Activated naive CD4-positive, alpha-beta T cell treated with Interleukin-2 at 50 U/mL for 16 hours (primary cell): ENCODE results near the gene MREG.
"Not testable (repeated sequence)": the region's sequence is repeated elsewhere in the genome, so short reads cannot be mapped to it uniquely, and the experiment has no call there.

Experiments
- DNase-seq: peaks from one replicate; pipeline ENCODE4 v3.0.0-alpha.2; 2020

The MREG gene

DNA sequence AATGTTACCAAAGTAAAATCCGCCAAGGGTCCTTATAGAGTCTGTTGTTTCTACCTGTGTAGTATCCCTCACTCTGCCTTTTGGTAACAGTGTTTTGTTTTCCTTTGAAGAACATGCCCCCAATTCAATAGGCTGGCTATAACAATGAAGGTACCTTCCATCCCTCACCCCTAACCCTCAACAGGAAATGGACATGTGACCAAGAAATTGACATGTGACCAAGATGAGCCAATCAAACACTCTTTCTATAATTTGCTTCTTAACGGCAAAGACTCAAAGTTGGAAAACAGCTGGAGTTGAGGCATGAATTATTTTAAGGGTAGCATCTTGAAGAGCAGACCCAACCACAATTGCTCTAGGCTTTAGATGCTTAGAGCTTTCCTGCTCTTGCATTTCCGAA is 5.4 kb upstream of the MREG start:
- DNase-seq = no peak

DNA sequence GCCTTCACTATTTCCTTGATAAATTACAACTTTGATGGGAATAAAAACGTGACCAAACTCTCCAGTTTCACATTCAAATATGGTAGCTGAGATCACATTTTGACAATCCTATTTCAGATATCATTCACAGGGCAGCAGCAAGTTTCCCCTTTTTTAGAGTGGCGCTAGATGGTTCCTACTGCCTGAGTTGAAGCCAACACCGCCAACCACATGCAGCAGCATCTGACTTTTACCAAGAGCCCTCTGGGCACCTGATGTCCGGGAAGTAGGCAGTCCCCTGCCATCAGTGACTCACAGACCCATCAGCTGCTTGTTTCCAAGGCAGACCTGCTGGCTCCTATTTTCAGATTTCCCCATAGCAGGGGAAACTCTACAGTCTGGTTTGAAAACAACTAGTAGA is 4.0 kb upstream of the MREG start:
- peak; percentile 43 for DNase-seq

DNA sequence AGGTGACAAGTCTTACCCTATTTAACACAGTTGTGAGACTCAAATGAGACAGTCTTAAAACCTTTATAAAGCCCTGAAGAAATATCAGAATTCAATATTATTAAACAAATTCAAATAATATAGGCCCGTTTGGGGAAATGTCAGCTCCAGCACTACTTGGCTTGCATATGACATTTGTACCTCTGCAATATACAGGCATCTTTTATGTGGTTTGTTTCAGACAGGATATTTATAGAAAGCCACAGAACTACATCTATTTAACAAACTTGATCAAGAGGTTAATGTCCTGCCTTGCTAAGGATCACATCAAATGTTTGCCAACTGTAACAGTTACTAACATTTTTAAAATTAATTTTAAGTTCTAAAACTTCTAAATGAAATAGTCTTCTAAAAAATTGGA is 3.2 kb upstream of the MREG start:
- DNase-seq = no peak

DNA sequence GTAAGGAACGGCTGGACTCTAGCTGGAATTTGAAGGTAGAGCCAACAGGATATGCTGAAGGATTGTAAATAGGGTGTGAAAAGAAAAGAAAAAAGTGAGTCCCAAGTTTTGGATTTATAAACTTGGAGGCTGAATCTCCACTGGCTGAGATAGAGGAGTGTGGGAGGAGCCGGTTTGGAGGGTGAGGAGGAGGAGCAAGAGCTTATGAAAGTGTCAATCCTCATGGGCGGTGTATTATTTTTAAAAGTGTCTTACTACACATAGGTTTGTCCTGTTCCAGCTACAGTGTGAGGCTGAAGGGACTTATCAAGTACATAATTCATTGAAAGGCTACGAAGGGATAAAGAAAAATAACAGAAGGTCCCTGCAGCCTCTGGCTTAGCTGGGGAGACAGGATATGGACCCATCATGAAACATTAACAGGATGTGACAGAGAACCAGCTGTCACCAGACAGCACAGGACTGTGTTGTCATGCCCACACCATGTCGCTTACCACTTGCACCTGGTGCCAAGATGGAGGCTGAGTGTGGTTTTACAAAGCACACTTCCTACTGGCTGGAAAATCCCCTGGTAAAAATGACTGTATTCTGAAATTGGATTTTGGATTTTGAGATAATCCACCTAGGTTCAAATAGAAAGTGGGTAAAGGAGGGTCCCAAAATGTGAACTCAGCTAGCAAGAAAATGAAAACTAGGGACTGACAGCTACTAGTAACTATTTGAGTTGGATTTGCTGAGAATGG is 2.5 kb upstream of the MREG start:
- peak; percentile 42 for DNase-seq

DNA sequence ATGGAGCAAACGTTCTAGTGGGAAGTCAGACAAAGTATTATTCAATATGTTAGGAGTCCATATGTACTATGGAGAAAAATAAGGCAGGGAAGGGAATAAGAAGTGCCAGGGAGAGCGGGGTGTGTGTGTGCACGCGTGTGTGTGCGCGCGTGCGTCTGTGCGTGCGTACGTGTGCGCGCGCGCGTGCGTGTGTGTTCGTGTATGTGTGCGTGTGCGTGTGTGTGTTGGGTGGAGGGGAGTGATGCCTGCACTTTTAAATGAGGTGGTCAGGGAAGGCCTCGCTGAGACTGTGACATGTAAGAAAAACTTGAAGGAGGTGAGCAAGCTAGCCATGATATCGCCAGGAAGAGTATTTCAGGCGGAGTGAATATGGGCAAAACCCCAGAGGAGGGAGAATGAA is 1.6 kb upstream of the MREG start:
- no peak for DNase-seq

DNA sequence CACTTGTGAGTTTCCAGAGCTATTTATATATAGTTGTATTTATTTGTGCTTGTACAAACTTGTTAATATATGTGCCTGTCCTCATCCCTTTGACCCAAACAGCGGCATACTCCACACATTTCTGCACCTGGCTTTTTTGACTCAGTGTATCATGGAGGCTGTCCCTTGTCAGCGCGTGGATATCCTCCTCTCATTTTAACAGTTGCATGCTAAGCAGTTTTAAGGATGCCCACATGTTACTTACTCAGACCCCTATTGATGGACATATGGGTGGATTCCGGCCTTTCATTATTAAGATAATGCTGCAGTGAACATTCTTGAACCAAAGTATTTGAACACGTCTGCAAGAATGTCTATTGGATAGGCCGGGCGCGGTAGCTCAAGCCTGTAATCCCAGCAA is 655 bp upstream of the MREG start:
- no peak for DNase-seq

DNA sequence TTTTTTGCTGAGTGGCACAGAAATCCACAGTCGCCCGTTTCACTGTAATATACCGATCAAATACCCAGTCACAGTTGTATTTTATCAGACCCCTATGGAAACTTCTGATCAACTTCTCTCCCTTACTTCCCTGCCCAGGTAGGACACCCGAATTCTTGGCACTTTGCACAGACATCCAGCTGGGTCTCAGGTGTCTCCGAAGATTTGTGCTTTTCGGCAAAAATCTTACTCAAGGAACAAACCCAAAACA is 596 bp downstream of the MREG start:
- DNase-seq = no peak

DNA sequence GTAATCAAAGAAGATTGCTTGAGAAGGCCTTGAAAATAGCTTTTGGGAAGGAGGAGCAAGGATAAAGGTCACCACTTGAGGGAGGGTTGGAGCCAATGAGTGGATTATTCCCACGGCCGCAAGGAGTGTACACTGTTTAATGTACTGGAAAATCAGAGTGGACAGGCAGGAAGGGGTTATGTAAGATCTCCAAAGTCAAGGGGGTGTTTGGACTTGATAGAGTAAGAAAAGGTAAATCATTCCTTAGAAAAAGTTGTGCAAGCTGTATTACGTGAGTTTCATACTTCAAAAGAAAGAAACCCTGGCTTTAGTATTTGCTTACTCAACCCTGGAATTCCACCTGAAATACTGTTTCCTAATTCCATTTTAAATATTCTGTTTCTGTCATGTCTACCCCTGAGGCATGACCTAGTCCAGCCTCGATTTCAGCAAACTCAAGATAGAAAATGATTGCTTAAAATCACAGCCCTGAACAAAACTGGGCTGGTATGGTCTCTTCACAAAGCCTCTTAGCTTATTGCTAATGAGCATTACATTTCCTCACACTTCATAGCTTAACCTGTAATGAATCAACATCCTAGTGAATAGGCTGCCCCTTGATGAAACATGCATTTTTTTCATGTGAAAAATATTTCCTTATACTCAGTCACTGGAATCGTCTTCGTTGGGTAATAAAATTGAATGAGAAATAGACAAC is 1.1 kb downstream of the MREG start:
- no peak for DNase-seq

DNA sequence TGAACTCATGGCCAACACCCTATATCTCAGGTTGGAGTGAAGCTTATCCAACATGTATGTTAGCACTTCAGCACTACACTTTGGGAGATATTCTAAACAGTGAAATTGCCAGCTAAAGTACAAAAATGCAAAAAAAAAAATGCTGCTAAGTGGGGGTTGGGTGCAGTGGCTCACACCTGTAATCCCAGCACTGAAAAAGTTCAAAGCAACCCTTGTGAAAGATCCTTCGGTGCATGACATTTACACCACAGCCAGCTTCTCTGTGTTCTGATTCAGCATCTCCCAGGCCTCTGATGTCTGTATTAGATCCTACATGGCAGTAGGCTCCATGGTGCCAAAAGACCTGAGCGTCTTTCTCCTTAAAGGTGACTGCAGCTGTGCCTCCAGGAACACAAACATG is 4.1 kb downstream of the MREG start:
- DNase-seq = not testable (repeated sequence)

DNA sequence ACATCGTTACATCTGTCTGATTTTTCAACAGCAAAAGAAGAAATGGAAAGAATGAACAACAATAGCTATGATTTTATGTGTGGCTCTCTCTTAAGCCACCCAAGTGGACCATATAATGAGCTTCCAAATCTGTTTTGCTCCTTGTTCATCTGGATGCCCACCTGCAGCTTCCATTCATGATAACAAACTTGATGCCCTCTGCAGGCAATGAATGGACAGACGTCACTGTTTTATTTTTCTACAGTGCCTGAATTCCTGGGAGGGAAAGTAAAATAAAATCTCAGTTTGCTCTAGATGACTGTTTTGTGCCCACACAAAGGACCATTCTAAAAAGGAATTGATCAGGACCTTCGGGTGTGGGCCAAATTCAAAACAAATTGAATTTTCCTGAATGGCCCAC is 5.0 kb downstream of the MREG start:
- DNase-seq = no peak

DNA sequence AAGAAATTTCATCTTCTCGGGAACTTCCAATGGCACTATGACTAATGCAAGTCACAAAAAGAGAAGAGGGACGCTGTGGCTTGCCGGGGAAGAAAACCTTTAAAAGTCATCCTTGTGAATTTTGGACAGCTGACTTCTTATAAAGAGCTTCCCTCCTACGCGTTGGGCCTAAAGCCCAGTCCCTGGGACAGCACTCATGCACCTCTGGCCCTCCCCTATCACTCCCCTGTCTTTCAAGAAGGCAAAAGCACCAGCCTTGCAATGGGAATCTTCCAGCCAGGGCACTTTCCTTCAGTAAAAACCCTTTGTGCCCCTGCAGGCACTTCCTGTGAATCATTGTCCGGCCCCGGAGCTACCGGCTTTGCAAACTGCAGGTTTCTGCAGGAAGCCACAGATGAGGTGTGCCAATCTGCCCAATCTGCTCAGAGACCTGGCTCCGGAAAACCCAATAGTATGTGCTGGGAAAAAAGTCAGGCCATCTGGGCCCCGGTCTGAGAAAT is 7.1 kb downstream of the MREG start:
- DNase-seq = peak; percentile 43

DNA sequence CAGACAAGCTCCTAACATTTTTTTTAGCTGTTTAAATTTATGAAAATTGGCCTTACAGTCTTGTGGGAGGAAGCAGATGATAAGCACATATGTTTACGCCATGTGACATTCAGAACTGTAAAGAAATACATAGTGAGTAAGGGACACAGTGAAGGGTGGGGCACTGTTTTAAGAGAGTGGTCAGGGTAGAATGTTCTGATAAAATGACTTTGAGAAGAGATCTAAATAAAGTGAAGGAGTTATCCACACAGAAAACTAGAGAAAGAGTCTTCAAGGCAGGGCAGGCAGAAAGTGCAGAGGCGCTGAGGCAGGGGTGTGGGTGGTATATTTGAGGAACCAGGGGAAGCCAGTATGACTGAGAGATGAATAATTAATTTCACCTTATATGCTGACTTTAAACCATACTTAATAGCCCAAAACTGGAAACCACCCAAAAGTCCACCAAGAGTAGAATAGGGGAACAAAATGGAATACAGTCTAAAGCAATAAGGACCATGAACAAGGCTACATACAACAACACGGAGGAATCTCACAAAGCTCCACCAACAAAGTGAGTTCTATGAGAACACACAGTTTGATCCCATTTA is 8.6 kb downstream of the MREG start:
- peak; percentile 49 for DNase-seq

DNA sequence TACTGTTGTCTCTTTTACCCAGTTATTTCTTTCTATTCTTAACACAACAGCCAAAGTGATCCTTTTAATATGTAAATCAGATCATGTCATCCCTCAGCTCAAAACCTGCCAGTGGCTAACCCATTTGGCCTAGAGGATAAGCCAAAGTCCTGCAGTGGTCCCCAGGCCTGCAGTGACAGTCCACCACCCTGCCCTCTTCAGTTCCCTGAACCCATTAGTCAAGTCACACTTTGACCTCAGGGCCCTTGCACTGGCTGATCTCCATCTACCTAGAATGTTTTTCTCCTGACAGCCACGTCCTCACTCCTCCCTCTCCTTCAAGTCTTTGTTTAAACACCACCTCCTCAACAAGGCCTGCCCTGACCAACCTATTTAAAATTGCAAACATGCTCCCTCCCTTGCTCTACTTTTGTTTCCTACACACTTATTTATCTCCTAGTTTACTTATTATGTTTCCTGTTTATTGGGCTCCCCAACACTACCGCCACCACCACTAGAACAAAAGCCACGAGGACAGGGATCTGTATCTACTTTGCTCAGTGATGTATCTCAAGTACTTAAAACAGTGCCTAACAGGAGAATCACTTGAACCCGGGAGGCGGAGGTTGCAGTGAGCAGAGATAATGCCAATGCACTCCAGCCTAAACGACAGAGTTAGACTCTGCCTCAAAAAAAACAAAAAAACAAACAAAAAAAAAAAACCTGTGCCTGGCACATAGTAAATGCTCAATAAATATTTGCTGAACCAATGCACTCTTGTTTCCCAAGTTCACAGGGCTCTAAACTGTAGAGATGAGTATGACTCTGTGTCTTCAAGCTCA is 9.3 kb downstream of the MREG start:
- no peak for DNase-seq

DNA sequence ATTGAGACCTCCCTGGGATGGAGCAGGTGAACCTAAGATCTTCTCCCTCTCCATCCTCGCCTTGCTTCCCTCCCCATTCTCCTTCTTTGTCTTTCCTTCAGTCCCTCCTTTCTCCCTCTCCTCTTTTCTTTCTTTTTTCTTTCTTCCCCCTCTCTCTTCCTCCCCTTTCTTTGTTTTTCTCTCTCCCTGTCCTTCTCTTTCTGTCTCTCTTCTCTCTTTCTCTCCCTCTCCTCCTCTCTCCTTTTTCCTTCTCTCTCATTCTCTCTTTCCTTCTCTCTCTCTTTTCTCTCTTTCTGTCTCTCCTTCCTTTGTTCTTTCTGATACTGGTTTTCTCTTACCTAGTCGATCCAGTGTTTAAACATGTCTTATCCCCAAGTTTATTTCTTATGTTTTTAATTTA is 10.7 kb downstream of the MREG start:
- no peak for DNase-seq

DNA sequence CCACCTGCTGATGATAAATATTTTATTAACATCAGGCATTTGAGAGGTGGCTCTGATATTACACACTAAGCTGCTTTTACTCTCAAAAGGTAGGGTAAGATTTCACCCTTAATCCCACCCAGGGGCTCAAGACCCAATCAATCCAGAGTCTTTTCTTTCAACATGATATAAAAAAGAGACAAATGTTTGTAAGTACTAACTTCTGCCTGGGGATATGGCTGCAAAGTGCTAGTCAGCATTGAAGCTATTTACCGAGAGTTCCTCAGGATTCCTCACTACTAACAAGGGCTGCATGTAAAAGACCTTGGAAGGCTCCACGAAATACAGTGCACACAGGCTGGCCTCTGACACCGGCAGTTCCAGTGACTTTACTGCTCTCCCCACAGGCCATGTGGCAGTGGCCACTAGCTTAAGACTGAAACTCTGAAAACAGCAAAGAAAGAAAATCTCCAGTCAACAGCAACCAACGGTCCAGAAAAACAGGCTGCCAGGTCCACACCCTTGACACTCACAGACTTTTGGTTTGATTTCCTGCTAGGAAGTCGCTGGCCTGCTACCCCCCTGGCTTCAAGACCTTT is 11.2 kb downstream of the MREG start:
- DNase-seq = no peak

DNA sequence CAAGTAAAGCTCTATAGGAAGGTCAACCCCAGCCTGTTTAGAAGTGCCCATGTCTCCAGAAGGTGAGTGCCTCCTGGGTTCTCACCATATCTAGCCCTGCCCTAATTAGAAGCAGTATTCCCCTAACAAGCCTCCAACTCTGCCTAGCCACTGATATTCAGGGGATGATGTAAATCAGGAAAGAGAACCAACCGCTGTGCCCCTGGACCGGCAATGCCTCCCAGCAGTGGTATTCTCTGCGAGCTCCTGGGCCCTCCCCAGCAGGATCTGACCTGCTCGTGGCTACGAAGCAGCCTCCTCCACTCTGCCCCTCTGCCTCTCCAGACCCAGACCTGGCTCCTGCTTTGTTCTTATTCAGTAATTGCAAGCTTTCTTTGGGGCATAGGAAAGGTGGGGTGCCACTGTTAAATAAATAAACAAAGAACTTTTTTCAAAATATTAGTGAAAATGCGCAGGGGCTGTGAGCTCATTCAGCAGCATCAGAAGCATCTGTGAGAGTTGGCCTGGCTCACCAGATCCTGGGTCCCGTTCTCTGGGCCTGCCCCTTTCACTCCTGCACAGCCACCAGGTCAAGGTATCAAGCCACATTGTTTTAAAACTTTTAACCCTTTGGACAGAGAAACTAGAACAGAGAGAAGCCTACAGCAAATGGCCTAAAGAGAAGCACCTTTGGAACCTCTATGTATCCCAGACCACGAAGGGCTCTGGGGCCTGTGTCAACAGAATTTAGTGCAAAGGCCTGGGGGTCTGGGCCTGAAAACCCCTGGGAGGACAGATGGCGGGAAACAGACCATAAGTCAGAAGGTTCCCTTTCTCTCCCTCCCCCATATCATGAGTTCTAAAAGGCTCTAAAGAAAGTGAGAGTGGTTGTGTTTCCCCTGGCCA is 11.9 kb downstream of the MREG start:
- no peak for DNase-seq

DNA sequence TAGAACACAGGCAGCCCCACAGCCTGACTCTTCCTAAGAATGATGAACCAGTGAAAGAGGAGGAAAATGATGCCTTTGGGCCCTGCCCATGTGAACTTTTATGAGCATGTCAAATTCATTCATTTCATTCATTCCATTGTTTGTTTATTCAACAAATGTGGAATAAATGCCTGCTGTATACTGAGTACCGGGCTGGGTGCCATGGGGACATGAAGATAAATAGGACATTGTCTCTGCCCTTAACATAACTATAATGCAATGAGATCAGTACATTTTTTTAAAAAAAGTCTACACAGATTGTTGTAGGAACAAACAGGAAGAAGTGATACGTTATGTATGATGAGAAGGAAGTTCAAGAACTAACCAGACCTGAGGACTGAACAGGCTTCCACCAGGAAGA is 14.7 kb downstream of the MREG start:
- DNase-seq = no peak

DNA sequence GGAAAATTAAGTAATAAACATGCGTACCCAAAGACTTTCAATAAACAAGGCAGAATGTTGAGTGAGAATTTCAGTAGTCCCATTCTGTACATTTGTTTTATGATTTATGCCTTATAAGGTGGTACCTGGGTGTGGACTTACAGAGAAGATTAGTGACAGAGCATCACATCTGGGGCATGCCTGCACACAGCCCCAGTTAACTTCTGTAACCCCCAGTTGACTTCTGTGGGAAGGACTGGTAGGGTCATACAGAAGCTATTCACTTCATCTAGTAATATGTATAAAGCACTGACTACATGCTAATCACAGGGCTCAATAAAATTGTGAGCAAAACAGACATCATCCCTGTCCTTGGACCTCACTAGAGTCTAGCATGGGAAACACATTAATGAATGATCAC is 16.1 kb downstream of the MREG start:
- no peak for DNase-seq

DNA sequence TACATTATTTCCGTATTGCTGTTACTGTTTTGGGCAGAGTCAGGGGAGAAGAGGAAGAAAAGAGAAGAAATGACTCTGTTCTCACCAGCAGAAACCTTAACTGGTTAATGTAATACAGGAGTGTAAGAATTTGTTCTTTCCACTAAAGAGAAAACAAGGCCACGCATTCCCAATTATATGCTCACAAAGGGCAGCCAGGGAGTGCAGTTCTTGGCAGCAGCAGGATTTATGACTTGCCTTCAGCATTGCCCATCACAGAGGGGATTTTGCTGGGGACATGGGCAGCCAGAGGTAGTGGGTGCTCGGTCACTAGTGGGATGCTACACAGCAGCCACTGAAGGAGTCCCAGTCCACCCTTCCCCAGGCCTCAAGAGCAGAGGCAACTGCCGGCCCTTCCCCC is 18.4 kb downstream of the MREG start:
- DNase-seq = no peak

DNA sequence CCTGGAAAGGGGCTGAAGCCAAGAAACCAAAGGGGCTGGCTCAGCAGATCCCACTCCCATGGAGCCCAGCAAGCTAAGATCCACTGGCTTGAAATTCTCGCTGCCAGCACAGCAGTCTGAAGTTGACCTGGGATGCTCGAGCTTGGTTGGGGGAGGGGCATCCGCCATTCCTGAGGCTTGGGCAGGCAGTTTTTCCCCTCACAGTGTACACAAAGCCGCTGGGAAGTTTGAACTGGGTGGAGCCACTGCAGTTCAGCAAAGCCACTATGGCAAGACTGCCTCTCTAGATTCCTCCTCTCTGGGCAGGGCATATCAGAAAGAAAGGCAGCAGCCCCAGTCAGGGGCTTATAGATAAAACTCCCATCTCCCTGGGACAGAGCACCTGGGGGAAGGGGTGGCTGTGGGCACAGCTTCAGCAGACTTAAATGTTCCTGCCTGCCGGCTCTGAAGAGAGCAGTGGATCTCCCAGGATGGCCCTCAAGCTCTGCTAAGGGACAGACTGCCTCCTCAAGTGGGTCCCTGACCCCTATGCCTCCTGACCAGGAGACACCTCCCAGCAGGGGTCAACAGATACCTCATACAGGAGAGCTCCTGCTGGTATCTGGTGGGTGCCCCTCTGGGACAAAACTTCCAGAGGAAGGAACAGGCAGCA is 24.7 kb downstream of the MREG start:
- not testable (repeated sequence) for DNase-seq

DNA sequence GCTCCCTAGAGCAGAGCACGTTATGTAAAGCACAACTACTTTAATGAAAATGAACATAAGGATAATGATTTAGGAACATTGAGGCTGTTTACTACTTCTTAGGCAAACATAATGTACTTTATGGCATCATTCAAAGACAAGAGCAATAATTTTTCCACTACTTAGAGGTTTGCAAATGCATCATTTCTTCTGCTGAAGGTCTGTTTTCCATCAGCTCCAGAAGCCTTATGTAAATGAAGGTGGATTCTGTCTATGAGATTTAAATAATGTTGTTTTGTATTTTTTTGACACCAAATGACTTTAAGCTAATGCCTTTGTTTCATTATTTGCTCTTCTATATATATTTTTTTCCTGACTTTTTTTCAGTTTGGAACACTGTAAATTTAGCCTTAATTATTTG is 28.1 kb downstream of the MREG start:
- DNase-seq = no peak

DNA sequence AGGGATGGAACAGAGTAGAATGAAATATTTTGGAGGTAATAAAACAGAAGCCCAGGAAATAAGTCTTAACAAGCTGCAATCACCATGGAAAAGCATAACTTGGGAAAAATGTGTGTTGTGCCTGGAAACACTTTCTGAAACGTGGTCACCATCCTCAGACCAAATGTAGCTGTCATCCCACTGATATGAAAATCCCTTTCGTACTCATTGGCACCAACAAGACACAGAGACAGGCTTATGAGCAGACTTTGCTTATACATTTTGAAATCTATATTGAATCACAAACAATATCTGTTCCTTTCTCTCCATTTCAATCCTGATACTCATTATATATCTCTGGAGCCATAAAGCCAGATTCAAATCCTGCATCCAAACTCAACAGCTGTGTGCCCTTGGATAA is 28.7 kb downstream of the MREG start:
- DNase-seq = no peak
